Sciatic nerve (tissue), 2 donors: Measurements from ENCODE around the gene COG1. TPM values are rescaled to one million over a fixed set of nuclear protein-coding genes. Genes with fewer than 3 reads are reported as not detected.

ENCODE experiments used
- ATAC-seq: fragments of 200-7000 bp; cut with Tn5 transposase; one replicate; pipeline ENCODE4 v1.9.1; 2020; ENCODE audit warnings: mild to moderate bottlenecking, moderate library complexity
- DNase-seq: peaks from one replicate; pipeline ENCODE4 v3.0.0-alpha.2; 2020; ENCODE audit warnings: low spot score
- intact Hi-C: fragments of 100-400 bp; cut with DNase I; formaldehyde crosslinking; loops from one replicate; pipeline ENCODE4 v1.14.2; 2022
- total RNA-seq: library from RNA; stranded (reverse); fragmentation: NEBNext Ultra II Directional; extraction: Animal tissue kit (Norgen Biotek cat#: 25700); gene quantifications from one replicate; pipeline ENCODE4 v1.2.1, GENCODE V29; 2021
- donor health status: DM: no; HTN: no; CAD: no.
- donor health status: DM: no; HTN: no; CAD: no.

The COG1 gene
- total RNA-seq, 1 donor from 2014 or later, result 49.8 TPM

DNA sequence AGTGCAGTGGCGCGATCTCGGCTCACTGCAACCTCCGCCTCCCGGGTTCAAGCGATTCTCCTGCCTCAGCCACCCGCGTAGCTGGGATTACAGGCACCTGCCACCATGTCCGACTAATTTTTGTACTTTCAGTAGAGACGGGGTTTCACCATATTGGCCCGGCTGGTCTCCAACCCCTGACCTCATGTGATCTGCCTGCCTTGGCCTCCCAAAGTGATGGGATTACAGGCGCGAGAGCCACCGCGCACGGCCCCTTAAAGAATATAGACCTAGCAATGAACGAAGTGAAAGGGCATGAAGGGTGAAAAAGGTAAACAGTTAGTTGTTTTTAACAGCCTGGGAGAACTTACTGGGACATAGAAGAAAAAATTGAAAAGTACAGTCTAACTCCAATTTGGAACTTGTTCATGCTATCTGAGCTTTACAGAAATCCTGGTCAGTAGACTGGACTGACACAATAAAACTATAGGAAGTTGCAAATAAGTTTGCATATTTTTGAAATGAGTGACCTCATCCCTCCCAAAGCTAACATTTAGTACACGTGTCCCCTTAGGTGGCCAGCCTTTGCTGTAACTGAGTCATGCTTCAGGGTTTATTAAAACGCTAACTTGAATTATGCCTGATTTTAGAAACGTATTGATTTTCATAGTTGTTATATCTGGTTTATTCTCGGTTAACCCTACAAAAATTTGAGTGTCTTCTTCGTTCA lies 1.8 kb downstream of the COG1 start:
- DNase-seq (no peak), ATAC-seq (no peak)
- intact Hi-C loops, result no loop called here

- DNase-seq (peak; percentile 67), ATAC-seq (no peak)
- intact Hi-C loops, result no loop called here
These were observed 3.6 kb downstream of the COG1 start for GRCh38 chr17:73196500-73196899.

GRCh38 chr17:73197161-73197560 lies 4.3 kb downstream of the COG1 start:
- intact Hi-C loops, result no loop called here
- DNase-seq, result no peak
- ATAC-seq, result no peak

DNA sequence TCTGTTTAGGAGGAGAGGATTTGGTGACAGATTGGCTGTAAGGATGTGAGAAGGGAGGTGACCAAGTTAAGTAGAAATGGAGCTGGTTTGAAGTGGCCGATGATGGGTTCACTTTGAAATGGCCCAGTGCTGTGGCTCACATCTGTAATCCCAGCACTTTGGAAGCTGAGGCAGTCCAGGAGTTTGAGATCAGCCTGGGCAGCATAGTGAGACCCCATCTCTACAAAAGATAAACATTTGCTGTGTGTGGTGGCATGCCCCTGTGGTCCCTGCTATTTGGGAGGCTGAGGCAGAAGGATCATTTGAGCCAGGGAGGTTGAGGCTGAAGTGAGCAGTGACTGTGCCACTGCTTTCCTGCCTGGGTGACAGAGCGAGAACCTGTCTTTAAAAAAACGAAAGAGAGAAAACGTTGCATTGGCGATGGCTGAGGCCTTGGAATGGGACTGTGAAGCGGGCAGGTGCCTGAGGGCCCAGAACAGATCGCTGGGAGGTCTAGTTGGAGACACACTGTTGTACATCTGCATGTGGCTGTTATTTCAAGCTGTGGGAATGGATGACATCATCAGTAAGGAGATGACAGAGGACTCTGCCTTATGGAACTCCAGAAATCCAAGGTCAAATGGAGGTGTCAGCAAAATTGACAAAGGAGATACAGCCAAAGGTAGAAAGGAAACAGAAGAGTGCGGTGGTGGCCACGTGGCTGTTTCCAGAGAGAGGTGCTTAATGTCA lies 5.5 kb downstream of the COG1 start:
- intact Hi-C loops, result no loop called here

GRCh38 chr17:73198930-73199260 lies 6.0 kb downstream of the COG1 start:
- DNase-seq (no peak), ATAC-seq (no peak)
- intact Hi-C loops, result no loop called here

More for the DNA sequence above, 5.5 kb downstream of the COG1 start:
- DNase-seq (no peak), ATAC-seq (no peak)

DNA sequence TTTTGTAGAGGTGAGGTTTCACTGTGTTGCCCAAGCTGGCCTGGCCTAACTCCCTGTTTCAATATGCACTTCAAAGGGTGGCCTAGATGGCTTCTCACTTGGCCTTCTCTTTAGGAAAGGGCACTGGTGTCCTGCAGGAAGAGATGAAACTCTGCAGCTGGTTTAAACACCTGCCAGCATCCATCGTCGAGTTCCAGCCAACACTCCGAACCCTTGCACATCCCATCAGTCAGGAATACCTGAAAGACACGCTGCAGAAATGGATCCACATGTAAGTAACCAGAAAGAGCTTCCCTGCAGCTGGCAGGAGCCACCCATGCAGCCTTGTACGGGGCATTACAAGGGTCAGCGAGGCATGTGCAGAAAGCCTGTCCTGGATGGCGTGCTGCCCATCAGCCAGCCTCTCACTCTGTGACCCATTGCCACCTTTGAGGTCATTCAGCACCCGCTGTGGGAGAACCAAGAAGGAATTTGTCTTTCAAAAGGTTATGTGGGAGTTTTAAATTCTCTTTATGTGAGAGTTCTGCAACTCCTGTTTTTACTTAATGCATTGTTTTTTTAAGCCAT lies 7.0 kb downstream of the COG1 start:
- no peak for DNase-seq
- no peak for ATAC-seq
- intact Hi-C loops, result no loop called here

- ATAC-seq (no peak), DNase-seq (no peak)
- intact Hi-C loops, result no loop called here
These were observed 7.6 kb downstream of the COG1 start for GRCh38 chr17:73200476-73200875.

GRCh38 chr17:73201215-73202069 lies 8.6 kb downstream of the COG1 start:
- ATAC-seq, result peak; percentile 57
- intact Hi-C loops, result no loop called here

GRCh38 chr17:73203135-73203787 lies 10.4 kb downstream of the COG1 start:
- intact Hi-C loops, result no loop called here
- DNase-seq (no peak), ATAC-seq (no peak)

More at GRCh38 chr17:73201215-73202069, 8.6 kb downstream of the COG1 start:
- DNase-seq, result no peak

DNA sequence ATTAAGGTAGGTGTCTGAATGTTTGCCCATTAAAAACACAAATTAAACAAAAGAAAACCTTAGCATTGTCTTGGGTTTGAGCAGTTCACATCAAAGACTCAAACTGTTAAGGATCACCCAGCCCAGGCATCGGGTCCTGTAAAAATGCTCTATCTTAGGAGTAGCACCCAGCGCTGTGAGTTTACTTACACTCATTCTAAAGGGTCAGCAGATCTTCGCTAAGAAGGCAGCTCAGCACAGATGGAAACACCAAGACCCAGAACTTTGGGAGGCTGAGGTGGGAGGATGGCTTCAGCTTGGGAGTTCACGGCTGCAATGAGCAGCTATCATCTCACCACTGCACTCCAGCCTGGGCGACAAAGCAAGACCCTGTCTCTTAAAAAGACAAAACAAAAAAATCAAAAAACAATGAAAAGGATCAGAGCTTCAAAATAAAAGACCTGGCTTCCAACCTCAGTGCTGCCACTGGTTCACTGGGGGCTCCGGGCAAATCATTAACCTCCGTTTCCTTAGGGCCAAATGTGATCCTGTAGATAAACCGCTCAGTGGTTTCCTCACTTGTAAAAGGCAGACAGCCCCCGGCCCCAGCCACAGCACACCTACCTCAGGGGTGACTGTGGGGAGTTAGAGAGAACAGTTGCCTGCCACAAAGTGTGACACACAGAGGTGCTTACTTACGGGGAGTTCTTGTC lies 11.1 kb downstream of the COG1 start:
- ATAC-seq (no peak), DNase-seq (no peak)
- intact Hi-C loops, result no loop called here

DNA sequence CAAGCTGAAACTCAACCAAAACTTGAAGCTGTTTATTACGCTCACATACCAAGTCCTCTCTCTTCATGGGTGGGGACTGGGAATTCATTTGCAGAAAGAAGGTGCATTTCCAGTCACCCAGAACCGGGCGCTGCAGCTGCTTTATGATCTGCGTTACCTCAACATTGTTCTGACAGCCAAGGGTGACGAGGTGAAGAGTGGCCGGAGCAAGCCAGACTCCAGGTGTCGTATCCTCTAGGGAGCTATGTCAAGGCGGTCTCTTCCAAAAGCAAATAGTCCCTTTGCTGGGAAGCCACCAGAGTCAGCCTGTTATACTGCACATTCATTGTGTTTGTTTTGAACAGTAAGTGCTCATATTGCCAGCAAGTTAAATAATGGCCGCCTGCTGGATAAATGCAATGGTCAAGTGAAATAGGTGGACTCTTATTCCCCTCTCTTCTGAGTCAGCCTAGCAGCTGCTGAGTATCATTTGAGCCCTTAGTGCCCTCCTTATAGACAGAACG lies 12.7 kb downstream of the COG1 start:
- intact Hi-C loops, result no loop called here
- ATAC-seq (no peak), DNase-seq (no peak)

DNA sequence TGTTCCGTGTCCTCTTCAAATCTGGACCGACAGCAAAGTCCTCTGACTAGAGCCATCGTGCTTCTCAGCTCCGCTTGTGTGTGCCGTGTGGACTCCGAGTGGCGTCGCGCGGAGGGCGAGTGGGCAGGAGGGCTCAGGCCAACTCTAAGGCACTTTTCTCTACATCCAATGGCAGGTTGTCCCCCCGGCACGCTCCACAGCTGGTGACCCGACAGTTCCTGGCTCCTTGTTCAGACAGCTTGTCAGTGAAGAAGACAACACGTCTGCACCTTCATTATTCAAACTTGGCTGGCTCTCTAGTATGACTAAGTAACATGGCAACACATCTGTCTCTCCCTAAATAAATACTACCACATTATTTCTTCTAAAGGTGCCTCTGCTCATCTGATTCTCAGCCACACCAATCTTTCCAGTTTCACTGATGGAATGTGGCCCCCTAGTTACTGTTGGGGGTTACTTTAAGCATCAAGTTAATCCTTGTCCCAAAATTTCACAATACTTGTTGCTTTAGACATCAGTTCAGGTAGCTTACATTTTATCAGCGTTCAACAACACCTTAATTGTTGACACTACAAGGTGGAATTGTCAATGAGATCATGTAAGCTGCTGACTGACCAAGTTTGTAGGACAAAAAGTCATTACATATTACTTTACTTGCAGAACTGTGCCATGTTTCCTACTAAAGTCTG lies 15.4 kb downstream of the COG1 start:
- intact Hi-C loops, result no loop called here
- no peak for DNase-seq
- no peak for ATAC-seq

GRCh38 chr17:73209436-73209835 lies 16.6 kb downstream of the COG1 start:
- ATAC-seq (no peak), DNase-seq (no peak)
- intact Hi-C loops, result no loop called here

DNA sequence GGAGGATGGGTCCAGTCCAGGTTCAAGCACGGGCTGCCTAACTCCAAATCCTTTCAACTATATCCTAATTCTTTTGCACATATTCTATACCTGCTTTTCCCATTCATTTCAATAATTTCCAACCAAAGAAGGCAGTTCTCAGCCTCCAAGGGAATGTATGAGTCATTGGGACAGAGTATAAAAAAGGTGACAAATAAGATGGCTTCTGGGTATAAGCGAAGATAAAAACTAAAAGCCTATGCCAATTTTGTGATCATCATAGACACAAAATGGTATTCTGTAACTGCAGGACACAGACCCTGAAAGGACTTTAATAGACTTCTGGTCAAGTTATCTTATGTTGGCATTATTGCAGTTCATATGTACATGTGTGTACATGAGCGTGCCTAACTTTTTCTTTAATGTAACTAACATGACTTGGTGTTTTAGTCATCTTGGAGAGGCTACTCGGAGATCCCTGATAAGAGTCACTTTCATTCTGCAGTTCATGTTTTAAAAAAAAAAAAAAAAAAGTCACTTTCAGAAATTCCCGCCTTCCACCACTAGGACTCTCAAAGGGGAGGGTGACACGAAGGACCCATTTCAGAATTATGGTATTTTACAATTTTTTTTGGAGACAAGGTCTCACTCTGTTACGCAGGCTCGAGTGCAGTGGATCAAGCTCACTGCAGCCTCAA lies 17.3 kb downstream of the COG1 start:
- no peak for DNase-seq
- intact Hi-C loops, result no loop called here
- no peak for ATAC-seq

DNA sequence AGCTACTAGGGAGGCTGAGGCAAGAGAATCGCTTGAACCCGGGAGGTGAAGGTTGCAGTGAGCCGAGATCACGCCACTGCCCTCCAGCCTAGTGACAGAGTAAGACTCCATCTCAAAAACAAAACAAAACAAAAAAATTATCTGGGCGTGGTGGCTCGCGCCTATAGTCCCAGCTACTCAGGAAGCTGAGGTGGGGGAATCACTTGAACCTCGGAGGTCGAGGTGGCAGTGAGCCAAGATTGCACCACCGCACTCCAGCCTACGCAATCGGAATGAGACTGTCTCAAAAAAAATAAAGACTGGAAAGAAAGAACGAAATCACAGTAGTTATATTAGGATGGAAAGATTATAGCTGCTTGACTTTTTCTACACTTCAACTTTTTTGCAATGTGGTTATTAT lies 18.9 kb downstream of the COG1 start:
- DNase-seq (no peak), ATAC-seq (no peak)
- intact Hi-C loops, result no loop called here

- no peak for DNase-seq
- intact Hi-C loops, result no loop called here
- no peak for ATAC-seq
These were observed 21.2 kb downstream of the COG1 start for GRCh38 chr17:73214008-73214407.

GRCh38 chr17:73214851-73215250 lies 22.0 kb downstream of the COG1 start:
- ATAC-seq (no peak), DNase-seq (no peak)
- intact Hi-C loops, result no loop called here
